GM21390 (cell line): ENCODE results near the gene FAM107B.
"Not testable (repeated sequence)": the region's sequence is repeated elsewhere in the genome, so short reads cannot be mapped to it uniquely, and the experiment has no call there.

ENCODE experiments used
- ATAC-seq: cut with Tn5 transposase; IDR thresholded peaks from one replicate; pipeline ENCODE4 v1.9.1; 2021; ENCODE audit not compliant: unreplicated experiment

The FAM107B gene

GRCh38 chr10:14774797-14775196 lies at the start of gene FAM107B:
TSS of gene FAM107B (minus strand) at chr10:14774897. CDS start at chr10:14774663, 234 bp downstream.
- no peak for ATAC-seq

- ATAC-seq: no peak
Measured at GRCh38 chr10:14823966-14824365, 49.3 kb upstream of the FAM107B start.

GRCh38 chr10:14822879-14823755 lies 48.4 kb upstream of the FAM107B start:
- ATAC-seq: no peak

- ATAC-seq: no peak
Measured at GRCh38 chr10:14821635-14822375, 47.1 kb upstream of the FAM107B start.

GRCh38 chr10:14820775-14821154 lies 46.1 kb upstream of the FAM107B start:
- no peak for ATAC-seq

- ATAC-seq: no peak
Measured at GRCh38 chr10:14820010-14820774, 45.5 kb upstream of the FAM107B start.

- not testable (repeated sequence) for ATAC-seq
Measured at GRCh38 chr10:14816717-14817116, 42.0 kb upstream of the FAM107B start.

- no peak for ATAC-seq
Measured at GRCh38 chr10:14815681-14816080, 41.0 kb upstream of the FAM107B start.

- no peak for ATAC-seq
Measured at GRCh38 chr10:14812271-14812670, 37.6 kb upstream of the FAM107B start.

GRCh38 chr10:14810969-14811953 lies 36.6 kb upstream of the FAM107B start:
- ATAC-seq: no peak

- ATAC-seq: no peak
Measured at GRCh38 chr10:14806318-14806717, 31.6 kb upstream of the FAM107B start.

GRCh38 chr10:14803827-14804226 lies 29.1 kb upstream of the FAM107B start:
- ATAC-seq: no peak

- ATAC-seq: no peak
Measured at GRCh38 chr10:14801723-14802122, 27.0 kb upstream of the FAM107B start.

GRCh38 chr10:14800397-14800796 lies 25.7 kb upstream of the FAM107B start:
- ATAC-seq: no peak

- no peak for ATAC-seq
Measured at GRCh38 chr10:14798636-14799035, 23.9 kb upstream of the FAM107B start.

GRCh38 chr10:14787938-14788337 lies 13.2 kb upstream of the FAM107B start:
- ATAC-seq: no peak

GRCh38 chr10:14784459-14785055 lies 9.9 kb upstream of the FAM107B start:
- ATAC-seq: no peak

- no peak for ATAC-seq
Measured at GRCh38 chr10:14782691-14783363, 8.1 kb upstream of the FAM107B start.

- ATAC-seq: no peak
Measured at GRCh38 chr10:14781763-14782162, 7.1 kb upstream of the FAM107B start.
